Psoas muscle (tissue), 8 donors: ENCODE data around the gene MACROH2A1. TPM values are rescaled to one million over a fixed set of nuclear protein-coding genes. Genes with fewer than 3 reads are reported as not detected.

Experiments
- ATAC-seq, 4 donors: fragments of 200-7000 bp; cut with Tn5 transposase; one replicate each; pipeline ENCODE4 v1.9.1; 2020; ENCODE audit warnings: moderate library complexity in 3 of 4, mild to moderate bottlenecking in 2 of 4
- DNase-seq, 2 donors: peaks; one replicate each; pipeline ENCODE4 v3.0.0-alpha.2; 2020
- H3K27ac ChIP-seq: fragments of 200-600 bp; one replicate; pipeline ENCODE4 v1.8.0; 2022
- H3K27me3 ChIP-seq, 3 donors: fragments of 200-600 bp in 1 of 3; one replicate each; pipeline versions ENCODE4 v1.6.1 to v1.8.0; 2013 to 2022; ENCODE audit warnings: low read length in 2 of 3, mild to moderate bottlenecking in 2 of 3, moderate library complexity in 1 of 3; ENCODE audit not compliant: insufficient read depth in 3 of 3
- H3K36me3 ChIP-seq, 2 donors: fragments of 200-600 bp in 1 of 2; one replicate each; pipeline versions ENCODE4 v1.6.1 to v1.8.0; 2013 to 2022; ENCODE audit warnings: low read depth in 1 of 2, mild to moderate bottlenecking in 1 of 2, moderate library complexity in 1 of 2; ENCODE audit not compliant: insufficient read depth in 1 of 2
- H3K4me1 ChIP-seq: fragments of 200-600 bp; one replicate; pipeline ENCODE4 v1.8.0; 2022
- H3K4me3 ChIP-seq: fragments of 200-600 bp; one replicate; pipeline ENCODE4 v1.8.0; 2022; ENCODE audit warnings: mild to moderate bottlenecking
- H3K9me3 ChIP-seq: fragments of 200-600 bp; one replicate; pipeline ENCODE4 v1.8.0; 2022
- CTCF ChIP-seq: fragments of 200-600 bp; IDR thresholded peaks from one replicate; pipeline ENCODE4 v1.8.0; 2022; ENCODE audit warnings: antibody characterized with exemption
- WGBS, 3 donors: extraction: QIAGEN DNeasy Blood & Tissue Kit; methylation state at CpG; one replicate each; pipeline versions ENCODE4 v1.1.6 to v1.1.7; 2013; 5-methylcytosine and 5-hydroxymethylcytosine counted together
- intact Hi-C, 2 donors: fragments of 100-400 bp; cut with DNase I; formaldehyde crosslinking; loops; one replicate each; pipeline versions ENCODE4 v1.11.0 to v1.14.2; 2022
- polyA plus RNA-seq, 3 donors: library from polyadenylated mRNA; stranded (reverse); fragments of 200-250 nt; gene quantifications; one replicate each; pipeline ENCODE4 v1.2.3, GENCODE V29; 2013
- total RNA-seq, 4 donors: library from RNA; stranded (reverse); fragmentation: NEBNext Ultra II Directional in 2 of 4; extraction: Animal tissue kit (Norgen Biotek cat#: 25700) in 2 of 4; gene quantifications; one replicate each; pipeline versions ENCODE4 v1.2.1 to v1.2.4, GENCODE V29; 2021 to 2023
- donor health status: healthy with polysubstance abuse.
- donor health status: DM: no; HTN: no; CAD: no; lungs with moderate emphysema.
- donor health status: Bipolar disorder and iron deficiency.
- donor health status: healthy.
- donor health status: DM: yes; HTN: yes; CAD: no.
- donor health status: DM: no; HTN: no; CAD: no.
- donor health status: DM: no; HTN: no; CAD: no.
- donor health status: DM: yes; HTN: yes; CAD: no.

MACROH2A1 gene
- total and polyA plus RNA-seq, 7 donors, result 57.8 to 127 (median 85.7) TPM

- Histone ChIP-seq H3K27ac (no peak overlapping the region), H3K9me3 (no peaks in the 10 kb centered on the region), H3K27me3 (no peaks in the 10 kb centered on the region), H3K4me1 (peaks cover 22% of the 10 kb centered on the region), H3K4me3 (no peak overlapping the region), H3K36me3 (peaks cover 0 to 16% of the 10 kb centered on the region in 2 donors)
- no peak for DNase-seq
- intact Hi-C loops, result no loop called here
- no peak for TF ChIP-seq CTCF
- 52 to 78% (median 54%) methylated on average over 16 of the region's 16 CpGs for WGBS, 3 donors
- ATAC-seq, result peak in 3 of 4 donors; percentile 17 to 42 (median 28)
Measured at GRCh38 chr5:135329066-135329912, 69.7 kb downstream of the MACROH2A1 start.

DNA sequence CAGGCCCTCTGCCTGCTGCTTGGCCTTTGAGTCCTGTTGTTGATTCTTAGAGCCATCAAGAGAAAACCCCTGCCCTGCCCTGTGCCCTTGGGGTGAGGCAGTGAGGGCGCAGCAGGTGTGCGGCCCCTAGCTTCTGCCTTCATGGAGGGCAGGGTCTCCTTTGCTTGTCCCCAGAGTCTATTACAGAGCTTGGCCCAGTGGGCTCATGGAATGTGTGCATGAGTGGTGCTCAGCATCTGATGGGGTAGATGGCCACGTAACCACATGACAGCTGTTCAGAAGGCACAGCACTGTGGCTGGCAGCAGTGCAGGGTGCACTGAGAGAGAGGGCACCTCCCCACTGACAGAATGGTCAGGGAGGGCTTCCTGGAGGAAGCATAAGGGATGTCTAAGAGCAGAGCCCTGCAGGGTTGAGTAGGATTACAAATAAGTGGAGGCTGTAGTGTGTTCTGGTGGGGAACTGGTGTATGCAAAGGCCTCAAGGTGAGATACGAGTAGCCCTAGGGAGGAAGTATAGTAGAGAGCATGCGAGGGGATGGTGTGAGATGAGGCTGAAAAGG, 70.8 kb downstream of the MACROH2A1 start:
- WGBS, 3 donors, result 93 to 99% (median 95%) methylated on average over 5 of the region's 5 CpGs
- peak in 1 of 4 donors; percentile 13 for ATAC-seq

GRCh38 chr5:135327429-135328127, 71.5 kb downstream of the MACROH2A1 start:
- peak in 1 of 4 donors; percentile 11 for ATAC-seq
- H3K4me1 ChIP-seq, result peaks cover 22% of the 10 kb centered on the region

More for the DNA sequence above, 70.8 kb downstream of the MACROH2A1 start:
- no peaks in the 10 kb centered on the region for H3K9me3 ChIP-seq
- no peak for TF ChIP-seq CTCF
- no peak overlapping the region for H3K4me3 ChIP-seq
- H3K27me3 ChIP-seq, result no peaks in the 10 kb centered on the region
- no peak overlapping the region for H3K27ac ChIP-seq
- DNase-seq, result no peak
- peaks cover 0 to 5% of the 10 kb centered on the region in 2 donors for H3K36me3 ChIP-seq
- H3K4me1 ChIP-seq, result peaks cover 22% of the 10 kb centered on the region
- intact Hi-C loops, result no loop called here

More at GRCh38 chr5:135327429-135328127, 71.5 kb downstream of the MACROH2A1 start:
- intact Hi-C loops, result no loop called here
- Histone ChIP-seq H3K27ac (no peak overlapping the region), H3K4me3 (no peak overlapping the region), H3K36me3 (peaks cover 0 to 3% of the 10 kb centered on the region in 2 donors), H3K27me3 (no peaks in the 10 kb centered on the region), H3K9me3 (no peaks in the 10 kb centered on the region)
- no peak for DNase-seq
- no peak for TF ChIP-seq CTCF
- WGBS, 3 donors, result 79 to 81% (median 80%) methylated on average over 12 of the region's 12 CpGs
